Tibial nerve (tissue), 4 donors: Measurements from ENCODE around the gene ARHGAP36. TPM values are rescaled to one million over a fixed set of nuclear protein-coding genes. Genes with fewer than 3 reads are reported as not detected.

Experiments
- DNase-seq, 2 donors: peaks; one replicate each; pipeline ENCODE4 v3.0.0-alpha.2; 2019; ENCODE audit warnings: low spot score in 2 of 2
- H3K27ac ChIP-seq, 4 donors: fragments of 200-600 bp; sonication (generic) in 3 of 4; one replicate each; pipeline ENCODE4 v1.5.1; 2017 to 2019; ENCODE audit warnings: mild to moderate bottlenecking in 1 of 4
- H3K27me3 ChIP-seq, 2 donors: fragments of 200-600 bp; sonication (generic) in 1 of 2; one replicate each; pipeline versions ENCODE4 v1.5.1 to v1.6.0; 2017 to 2019
- H3K36me3 ChIP-seq, 3 donors: fragments of 200-600 bp; sonication (generic); one replicate each; pipeline ENCODE4 v1.5.1; 2018 to 2019
- H3K4me1 ChIP-seq, 4 donors: fragments of 200-600 bp; sonication (generic) in 3 of 4; one replicate each; pipeline ENCODE4 v1.5.1; 2017 to 2019
- H3K4me3 ChIP-seq, 4 donors: fragments of 200-600 bp; sonication (generic) in 3 of 4; one replicate each; pipeline ENCODE4 v1.5.1; 2017 to 2019; ENCODE audit warnings: mild to moderate bottlenecking in 1 of 4, moderate library complexity in 1 of 4
- H3K9me3 ChIP-seq, 4 donors: fragments of 200-600 bp; sonication (generic) in 3 of 4; one replicate each; pipeline ENCODE4 v1.5.1; 2017 to 2019
- EP300 ChIP-seq, 2 donors: sonication (generic); formaldehyde crosslinking; IDR thresholded peaks; one replicate each; pipeline ENCODE4 v1.6.1; 2017; ENCODE audit warnings: antibody characterized with exemption in 2 of 2, mild to moderate bottlenecking in 1 of 2
- POLR2A ChIP-seq, 2 donors: fragments of 450-650 bp; IDR thresholded peaks; one replicate each; pipeline ENCODE4 v1.6.1; 2017; ENCODE audit warnings: antibody characterized with exemption in 2 of 2, mild to moderate bottlenecking in 2 of 2, moderate library complexity in 2 of 2
- WGBS, 2 donors: methylation state at CpG; one replicate each; pipeline ENCODE4 v1.1.5; 2018; 5-methylcytosine and 5-hydroxymethylcytosine counted together
- total RNA-seq, 4 donors: library from RNA; depleted of rRNA; stranded (reverse); fragments of >200 nt; gene quantifications; one replicate each; pipeline ENCODE4 v1.1.0, GENCODE V29; 2016
- TF ChIP-seq, protein P1 (sequence below), 5 experiments: fragments of 200-600 bp in 3 of 5; fragments of 450-650 bp in 2 of 5; sonication (generic) in 3 of 5; IDR thresholded peaks; one replicate each; pipeline ENCODE4 v1.5.1; 2016 to 2019; ENCODE audit warnings: antibody characterized with exemption in 5 of 5, mild to moderate bottlenecking in 3 of 5, moderate library complexity in 2 of 5

The ARHGAP36 gene
- total RNA-seq, 4 donors from 2014 or later = not detected

DNA sequence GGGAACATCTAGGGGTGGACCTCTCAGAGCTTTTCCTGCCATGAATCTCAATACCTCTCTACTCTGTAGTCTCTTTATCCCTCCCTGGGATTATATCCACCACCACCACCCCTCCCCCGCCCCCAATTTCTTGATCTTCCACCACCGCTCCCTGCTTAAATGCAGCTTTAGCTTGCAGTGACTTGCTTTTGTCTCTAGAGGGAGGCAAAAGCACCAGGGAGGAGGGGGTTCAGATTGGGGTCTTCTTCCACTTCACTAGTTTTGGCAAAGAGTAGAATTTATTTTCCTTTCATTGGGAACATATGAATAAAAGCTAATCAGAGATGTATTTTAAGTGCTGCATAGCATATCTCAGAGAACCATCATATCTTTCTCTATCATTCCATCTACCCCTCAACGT is 5.5 kb downstream of the ARHGAP36 start:
- H3K9me3 ChIP-seq = no peaks in the 10 kb centered on the region
- H3K4me1 ChIP-seq = peaks cover 0 to 5% (median 0%) of the 10 kb centered on the region in 4 donors
- H3K27ac ChIP-seq = no peak overlapping the region
- no peak overlapping the region for H3K4me3 ChIP-seq
- H3K27me3 ChIP-seq = peaks cover 0 to 58% of the 10 kb centered on the region in 2 donors
- 28 to 37% methylated on average over 2 to 3 of the region's 3 CpGs for WGBS, 2 donors
- no peak for DNase-seq
- TF ChIP-seq EP300 (IDR thresholded peaks at IDR 0.05) = no peak
- TF ChIP-seq, protein P1, sequence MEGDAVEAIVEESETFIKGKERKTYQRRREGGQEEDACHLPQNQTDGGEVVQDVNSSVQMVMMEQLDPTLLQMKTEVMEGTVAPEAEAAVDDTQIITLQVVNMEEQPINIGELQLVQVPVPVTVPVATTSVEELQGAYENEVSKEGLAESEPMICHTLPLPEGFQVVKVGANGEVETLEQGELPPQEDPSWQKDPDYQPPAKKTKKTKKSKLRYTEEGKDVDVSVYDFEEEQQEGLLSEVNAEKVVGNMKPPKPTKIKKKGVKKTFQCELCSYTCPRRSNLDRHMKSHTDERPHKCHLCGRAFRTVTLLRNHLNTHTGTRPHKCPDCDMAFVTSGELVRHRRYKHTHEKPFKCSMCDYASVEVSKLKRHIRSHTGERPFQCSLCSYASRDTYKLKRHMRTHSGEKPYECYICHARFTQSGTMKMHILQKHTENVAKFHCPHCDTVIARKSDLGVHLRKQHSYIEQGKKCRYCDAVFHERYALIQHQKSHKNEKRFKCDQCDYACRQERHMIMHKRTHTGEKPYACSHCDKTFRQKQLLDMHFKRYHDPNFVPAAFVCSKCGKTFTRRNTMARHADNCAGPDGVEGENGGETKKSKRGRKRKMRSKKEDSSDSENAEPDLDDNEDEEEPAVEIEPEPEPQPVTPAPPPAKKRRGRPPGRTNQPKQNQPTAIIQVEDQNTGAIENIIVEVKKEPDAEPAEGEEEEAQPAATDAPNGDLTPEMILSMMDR (IDR thresholded peaks at IDR 0.05) = no peak
- TF ChIP-seq POLR2A (IDR thresholded peaks at IDR 0.05) = no peak
- no peaks in the 10 kb centered on the region for H3K36me3 ChIP-seq

DNA sequence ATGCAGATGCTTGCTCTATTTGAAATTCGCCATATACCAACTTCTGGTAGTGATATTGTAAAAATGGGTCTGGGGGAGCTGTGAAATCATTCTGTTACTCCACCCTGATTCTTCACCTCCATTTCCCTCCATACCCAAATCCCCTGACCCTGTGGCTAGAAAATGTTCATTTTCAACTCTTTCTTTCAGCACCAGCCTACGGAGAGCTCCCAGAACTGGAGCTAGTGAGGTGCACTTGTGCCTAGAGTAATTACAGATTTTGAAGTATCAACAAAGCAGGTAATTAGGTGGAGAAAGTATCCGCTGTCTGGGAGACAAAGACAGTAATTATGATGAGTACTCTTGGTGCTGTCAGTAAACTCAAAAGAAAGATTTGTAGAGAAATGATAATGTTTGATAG is 8.1 kb downstream of the ARHGAP36 start:
- Histone ChIP-seq H3K9me3 (no peaks in the 10 kb centered on the region), H3K27me3 (peaks cover 0 to 66% of the 10 kb centered on the region in 2 donors)
- TF ChIP-seq EP300 (IDR thresholded peaks at IDR 0.05) (no peak), POLR2A (IDR thresholded peaks at IDR 0.05) (no peak)
- TF ChIP-seq, protein P1 (IDR thresholded peaks at IDR 0.05) = no peak

DNA sequence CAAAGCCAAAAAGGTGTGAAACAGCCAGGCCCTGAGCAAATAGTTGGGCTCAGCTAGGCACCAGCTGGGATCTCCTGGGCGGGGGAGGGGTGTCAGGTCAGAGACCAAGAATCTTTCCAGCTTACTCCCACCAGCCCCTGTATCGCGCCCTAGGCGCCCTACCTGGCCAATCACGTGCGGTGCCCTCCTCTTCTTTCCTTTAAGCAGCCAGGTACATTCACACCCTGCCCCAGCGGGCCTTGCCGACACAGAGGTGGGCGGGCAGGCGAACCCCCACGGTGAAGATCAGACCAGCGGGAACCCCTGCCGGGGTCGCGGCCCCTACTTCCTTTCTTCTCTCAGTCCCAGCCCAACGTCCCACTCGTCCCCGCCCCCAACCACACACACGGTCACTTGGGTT is 9.1 kb downstream of the ARHGAP36 start:
- H3K4me3 ChIP-seq = no peak overlapping the region
- H3K36me3 ChIP-seq = no peaks in the 10 kb centered on the region
- no peak overlapping the region for H3K27ac ChIP-seq
- peaks cover 0 to 67% of the 10 kb centered on the region in 2 donors for H3K27me3 ChIP-seq
- H3K4me1 ChIP-seq = peaks cover 0 to 4% (median 0%) of the 10 kb centered on the region in 4 donors
- WGBS, 2 donors = 27 to 29% methylated on average over 3 to 19 of the region's 19 CpGs
- H3K9me3 ChIP-seq = no peaks in the 10 kb centered on the region
- no peak for DNase-seq
- no peak for TF ChIP-seq POLR2A (IDR thresholded peaks at IDR 0.05)

More for the DNA sequence above, 8.1 kb downstream of the ARHGAP36 start:
- DNase-seq = no peak
- peaks cover 0 to 4% (median 0%) of the 10 kb centered on the region in 4 donors for H3K4me1 ChIP-seq
- no peak overlapping the region for H3K27ac ChIP-seq
- no peak overlapping the region for H3K4me3 ChIP-seq
- H3K36me3 ChIP-seq = no peaks in the 10 kb centered on the region
- 54 to 55% methylated on average over 3 of the region's 3 CpGs for WGBS, 2 donors

DNA sequence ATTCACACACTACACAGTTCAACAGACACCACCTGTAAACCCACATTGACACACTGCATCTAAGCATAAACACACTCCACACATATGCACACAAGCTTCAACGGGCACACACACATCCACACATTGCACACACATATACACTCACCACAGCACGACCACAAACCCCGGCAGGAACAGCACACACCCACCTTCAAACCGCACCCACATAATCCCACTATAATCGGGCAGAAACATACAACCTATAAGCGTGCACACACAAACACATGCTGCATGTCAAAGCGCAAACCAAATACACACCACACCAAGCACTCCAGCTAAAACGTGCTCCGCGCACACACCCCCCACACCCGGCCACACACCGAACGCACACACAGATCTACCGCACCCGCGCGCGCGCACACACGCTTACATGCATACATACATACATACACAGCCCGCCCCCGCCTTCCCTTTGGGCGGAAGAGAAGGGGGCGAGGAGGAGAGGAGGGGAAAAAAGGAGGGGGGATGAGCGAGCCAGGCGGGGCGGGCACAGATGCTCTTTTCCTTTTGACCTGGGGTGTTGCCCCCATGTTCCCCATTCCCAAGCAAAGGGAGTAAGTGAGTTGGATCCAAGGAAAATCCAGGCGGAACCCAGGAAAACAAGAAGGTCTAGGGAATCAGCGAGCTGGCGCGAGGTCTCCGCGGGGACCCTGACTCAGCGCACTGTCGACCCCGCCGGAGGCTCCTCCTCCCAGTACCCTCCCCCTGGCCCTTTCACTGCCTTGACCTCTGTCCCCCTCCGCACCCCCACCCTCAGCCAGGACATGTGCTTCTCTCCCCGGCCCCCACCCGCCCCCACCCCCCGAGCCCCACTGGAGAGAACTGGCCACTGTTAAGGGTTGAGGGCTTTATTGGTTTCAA is 9.9 kb downstream of the ARHGAP36 start:
- Histone ChIP-seq H3K27me3 (peaks cover 0 to 75% of the 10 kb centered on the region in 2 donors), H3K36me3 (no peaks in the 10 kb centered on the region), H3K4me3 (no peak overlapping the region), H3K27ac (no peak overlapping the region), H3K9me3 (no peaks in the 10 kb centered on the region), H3K4me1 (peaks cover 0 to 4% (median 0%) of the 10 kb centered on the region in 4 donors)
- no peak for DNase-seq
- no peak for TF ChIP-seq POLR2A (IDR thresholded peaks at IDR 0.05)
- no peak for TF ChIP-seq EP300 (IDR thresholded peaks at IDR 0.05)
- TF ChIP-seq, protein P1 (IDR thresholded peaks at IDR 0.05) = no peak
- 1 to 41% methylated on average over 21 to 40 of the region's 41 CpGs for WGBS, 2 donors

DNA sequence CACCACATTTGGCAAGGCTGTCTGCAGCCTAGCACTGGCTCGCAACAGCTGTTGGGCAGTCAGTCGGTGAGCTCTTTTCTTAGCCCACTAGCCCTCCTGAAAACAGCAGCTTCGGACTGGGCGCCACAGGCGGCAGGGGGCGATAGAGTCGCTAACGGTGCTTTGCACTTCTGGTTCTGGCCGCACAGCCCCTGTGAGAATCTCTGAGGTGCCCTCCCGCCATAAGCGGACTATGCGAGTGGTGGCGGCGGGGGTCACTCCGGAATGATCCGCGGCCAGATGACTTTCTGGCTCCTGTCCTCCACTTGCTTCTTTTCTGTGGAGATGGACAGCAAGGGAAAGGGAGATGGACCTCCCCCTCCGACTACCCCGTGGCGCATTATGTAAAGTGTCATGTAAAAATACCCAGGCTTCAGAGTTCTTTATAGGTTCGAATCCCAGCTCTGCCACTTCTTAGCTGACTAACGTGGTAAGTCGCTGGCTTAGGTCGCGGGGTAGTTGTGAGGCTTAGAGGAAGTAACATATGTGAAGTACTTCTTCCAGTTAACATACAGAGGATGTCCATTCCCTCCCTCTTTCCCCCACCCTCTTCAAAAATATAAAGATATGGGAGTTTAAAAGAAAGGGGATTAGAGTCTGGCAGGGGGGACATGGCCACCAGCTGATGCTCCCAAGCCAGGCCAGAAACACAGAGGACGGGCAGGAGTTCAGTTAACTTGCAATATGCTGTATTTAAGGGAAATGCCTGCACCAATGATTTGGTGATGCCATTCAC is 11.0 kb downstream of the ARHGAP36 start:
- DNase-seq = no peak
- Histone ChIP-seq H3K4me3 (no peak overlapping the region), H3K27me3 (peaks cover 0 to 82% of the 10 kb centered on the region in 2 donors), H3K27ac (no peak overlapping the region), H3K36me3 (no peaks in the 10 kb centered on the region), H3K4me1 (peaks cover 0 to 4% (median 0%) of the 10 kb centered on the region in 4 donors), H3K9me3 (no peaks in the 10 kb centered on the region)
- no peak for TF ChIP-seq POLR2A (IDR thresholded peaks at IDR 0.05)
- TF ChIP-seq, protein P1 (IDR thresholded peaks at IDR 0.05) = peak in 2 of 5 experiments; percentile 11 to 18
- 4 to 26% methylated on average over 11 to 26 of the region's 26 CpGs for WGBS, 2 donors
